ENCODE data around the gene NSG2. TPM values are rescaled to one million over a fixed set of nuclear protein-coding genes. Genes with fewer than 3 reads are reported as not detected.

NSG2 gene
- total and polyA plus RNA-seq, 2 of the 4 experiments (the other 2 are of a cell fraction): not detected

DNA sequence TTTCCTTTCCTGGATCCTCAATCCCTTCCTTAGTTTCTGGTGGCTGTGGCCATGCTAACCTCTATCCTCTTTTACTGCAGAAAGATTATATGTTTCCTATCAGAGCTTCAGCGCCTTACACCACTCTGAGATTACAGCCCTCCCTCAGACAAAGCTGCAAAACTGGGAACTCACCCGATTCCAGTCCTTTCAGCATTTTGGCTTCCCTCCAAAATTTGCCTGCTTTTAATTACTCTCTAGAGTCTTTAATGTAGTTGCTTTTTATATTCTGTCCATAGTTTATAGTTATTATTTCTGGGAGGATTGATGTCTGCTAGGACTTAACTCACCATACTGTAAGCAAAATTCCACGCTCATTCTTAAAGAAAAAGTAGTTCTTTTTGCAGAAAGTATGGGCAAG, 110.2 kb downstream of the NSG2 start:
- no peak overlapping the region for H2BK20ac ChIP-seq (ENCODE audit: low read depth, low read length)
- H3K23ac ChIP-seq (ENCODE audit: low read depth, low read length): no peak overlapping the region
- dilution Hi-C loops (cut with HindIII; ENCODE audit: low sequenced_read_pairs, unreplicated experiment): no loop called here
- BruUV-seq (replicated peaks): no TSS peak
- H2AK5ac ChIP-seq (ENCODE audit: low read depth, low read length): no peak overlapping the region
- H2BK5ac ChIP-seq (ENCODE audit: low read depth, low read length, poor library complexity, severe bottlenecking): no peak overlapping the region
- ChIA-PET POLR2A (ENCODE audit: unreplicated experiment) (no interaction called here), CTCF (no interaction called here)
- H3K36me3 ChIP-seq (ENCODE audit: control insufficient read depth, insufficient read depth, low read length): no peaks in the 10 kb centered on the region
- no peaks in the 10 kb centered on the region for H4K20me1 ChIP-seq (ENCODE audit: insufficient read depth, low read length)
- H3K27me3 ChIP-seq (ENCODE audit: control insufficient read depth, insufficient read depth, low read length): no peaks in the 10 kb centered on the region
- no peak overlapping the region for H4K91ac ChIP-seq (ENCODE audit: insufficient read depth, low read depth, low read length)
- H4K5ac ChIP-seq (ENCODE audit: low read depth, low read length): no peak overlapping the region
- H3K56ac ChIP-seq (ENCODE audit: extremely low read depth, insufficient read depth, low read length): no peak overlapping the region
- H4K8ac ChIP-seq (ENCODE audit: low read depth in 2 of 2, low read length in 2 of 2): no peak overlapping the region
- no peak overlapping the region for H2AFZ ChIP-seq (replicated peaks; ENCODE audit: low read length, poor library complexity)
- no peak for DNase-seq
- H3K14ac ChIP-seq (replicated peaks; ENCODE audit: low read depth, low read length): no peak overlapping the region
- H3K27ac ChIP-seq (ENCODE audit: insufficient read depth, low read length): no peak overlapping the region
- H3K9me1 ChIP-seq (ENCODE audit: insufficient read depth, low read length): no peaks in the 10 kb centered on the region
- WGBS, 2 experiments (ENCODE audit: extremely low coverage in 2 of 2, insufficient read length in 1 of 2): no CpG with 5 or more reads among the region's 3 CpGs
- H2BK120ac ChIP-seq (ENCODE audit: low read depth, low read length): no peak overlapping the region
- no peak overlapping the region for H3K9ac ChIP-seq (ENCODE audit: low read depth, low read length)
- H3K4me1 ChIP-seq (ENCODE audit: control insufficient read depth, insufficient read depth, low read length): no peaks in the 10 kb centered on the region
- intact Hi-C loops (cut with micrococcal nuclease): no loop called here
- in situ Hi-C loops (cut with MboI; ENCODE audit: low sequenced_read_pairs): no loop called here
- H3K9me3 ChIP-seq (ENCODE audit: control insufficient read depth, insufficient read depth, low read length): peaks cover 11% of the 10 kb centered on the region
- no peaks in the 10 kb centered on the region for H3K79me1 ChIP-seq (ENCODE audit: low read depth in 1 of 2, low read length in 2 of 2)
- no peak overlapping the region for H3K4me3 ChIP-seq (ENCODE audit: insufficient read depth, low read depth, low read length)
- no peak overlapping the region for H3K4ac ChIP-seq (ENCODE audit: low read depth, low read length)
- H3K4me2 ChIP-seq (ENCODE audit: low read depth, low read length): no peak overlapping the region
- no peak overlapping the region for H2BK15ac ChIP-seq (ENCODE audit: low read depth, low read length)
- no peak for TF ChIP-seq SMC3 (IDR thresholded peaks at IDR 0.05; ENCODE audit: low read depth, low read length)
- TF ChIP-seq CTCF (conservative IDR thresholded peaks at IDR 0.05; ENCODE audit: low read depth, low read length): no peak
- TF ChIP-seq, protein P1, sequence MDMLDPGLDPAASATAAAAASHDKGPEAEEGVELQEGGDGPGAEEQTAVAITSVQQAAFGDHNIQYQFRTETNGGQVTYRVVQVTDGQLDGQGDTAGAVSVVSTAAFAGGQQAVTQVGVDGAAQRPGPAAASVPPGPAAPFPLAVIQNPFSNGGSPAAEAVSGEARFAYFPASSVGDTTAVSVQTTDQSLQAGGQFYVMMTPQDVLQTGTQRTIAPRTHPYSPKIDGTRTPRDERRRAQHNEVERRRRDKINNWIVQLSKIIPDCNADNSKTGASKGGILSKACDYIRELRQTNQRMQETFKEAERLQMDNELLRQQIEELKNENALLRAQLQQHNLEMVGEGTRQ (IDR thresholded peaks at IDR 0.05; ENCODE audit: low read depth, low read length): no peak
- no peak for TF ChIP-seq CHD1 (IDR thresholded peaks at IDR 0.05; ENCODE audit: low read depth, low read length)
- no peak for TF ChIP-seq RAD21 (IDR thresholded peaks at IDR 0.05; ENCODE audit: low read length)
- TF ChIP-seq ELK1 (IDR thresholded peaks at IDR 0.05; ENCODE audit: borderline replicate concordance, low read depth, low read length): no peak
- no peak for TF ChIP-seq NFE2L2 (IDR thresholded peaks at IDR 0.05; ENCODE audit: low read depth, low read length)
- no peak for TF ChIP-seq CEBPB (IDR thresholded peaks at IDR 0.05; ENCODE audit: low read depth, low read length)
- no peak for TF ChIP-seq MAFK (IDR thresholded peaks at IDR 0.05; ENCODE audit: low read depth, low read length)
- no peak for TF ChIP-seq MAZ (IDR thresholded peaks at IDR 0.05; ENCODE audit: borderline replicate concordance, low read depth, low read length)
- no peak for TF ChIP-seq POLR2A (IDR thresholded peaks at IDR 0.05; ENCODE audit: low read depth, low read length)
- TF ChIP-seq FOS (IDR thresholded peaks at IDR 0.05; ENCODE audit: low read depth, low read length): no peak
- TF ChIP-seq MXI1 (IDR thresholded peaks at IDR 0.05; ENCODE audit: borderline replicate concordance, low read depth, low read length): no peak
- TF ChIP-seq BHLHE40 (IDR thresholded peaks at IDR 0.05; ENCODE audit: low read depth, low read length): no peak
- no peak overlapping the region for H2AK9ac ChIP-seq (replicated peaks; ENCODE audit: low read depth, low read length, poor library complexity)
- H3K18ac ChIP-seq (ENCODE audit: low read depth, low read length): no peak overlapping the region
- ATAC-seq (ENCODE audit: low read depth): no peak
